ENCODE data around the gene CHRDL2. TPM values are rescaled to one million over a fixed set of nuclear protein-coding genes. Genes with fewer than 3 reads are reported as not detected.
"Not testable (repeated sequence)": the region's sequence is repeated elsewhere in the genome, so short reads cannot be mapped to it uniquely, and the experiment has no call there.

CHRDL2 gene
- total RNA-seq, 1 experiment from 2014 or later, result not detected

DNA sequence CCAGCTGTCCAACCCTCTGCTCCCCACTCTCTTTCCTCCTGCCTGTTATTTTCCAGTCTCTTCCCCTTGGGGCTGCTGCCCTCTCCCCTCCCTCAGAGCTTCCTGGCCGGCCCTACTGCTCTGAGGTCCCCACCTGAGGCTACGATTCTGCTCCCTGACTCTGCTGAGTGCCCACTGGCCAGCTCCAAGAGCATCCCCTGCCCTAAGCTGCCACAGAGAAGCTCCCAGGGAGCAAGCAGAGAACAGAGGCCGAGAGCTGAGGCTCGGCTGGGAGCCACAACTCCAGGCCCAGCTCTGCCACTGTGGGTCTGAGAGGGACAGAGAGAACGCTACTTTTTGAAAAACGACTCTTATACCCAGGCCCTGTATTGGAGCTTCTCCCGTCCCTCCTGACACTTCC, 61.1 kb downstream of the CHRDL2 start:
- DNase-seq (ENCODE audit: low spot score), result no peak

DNA sequence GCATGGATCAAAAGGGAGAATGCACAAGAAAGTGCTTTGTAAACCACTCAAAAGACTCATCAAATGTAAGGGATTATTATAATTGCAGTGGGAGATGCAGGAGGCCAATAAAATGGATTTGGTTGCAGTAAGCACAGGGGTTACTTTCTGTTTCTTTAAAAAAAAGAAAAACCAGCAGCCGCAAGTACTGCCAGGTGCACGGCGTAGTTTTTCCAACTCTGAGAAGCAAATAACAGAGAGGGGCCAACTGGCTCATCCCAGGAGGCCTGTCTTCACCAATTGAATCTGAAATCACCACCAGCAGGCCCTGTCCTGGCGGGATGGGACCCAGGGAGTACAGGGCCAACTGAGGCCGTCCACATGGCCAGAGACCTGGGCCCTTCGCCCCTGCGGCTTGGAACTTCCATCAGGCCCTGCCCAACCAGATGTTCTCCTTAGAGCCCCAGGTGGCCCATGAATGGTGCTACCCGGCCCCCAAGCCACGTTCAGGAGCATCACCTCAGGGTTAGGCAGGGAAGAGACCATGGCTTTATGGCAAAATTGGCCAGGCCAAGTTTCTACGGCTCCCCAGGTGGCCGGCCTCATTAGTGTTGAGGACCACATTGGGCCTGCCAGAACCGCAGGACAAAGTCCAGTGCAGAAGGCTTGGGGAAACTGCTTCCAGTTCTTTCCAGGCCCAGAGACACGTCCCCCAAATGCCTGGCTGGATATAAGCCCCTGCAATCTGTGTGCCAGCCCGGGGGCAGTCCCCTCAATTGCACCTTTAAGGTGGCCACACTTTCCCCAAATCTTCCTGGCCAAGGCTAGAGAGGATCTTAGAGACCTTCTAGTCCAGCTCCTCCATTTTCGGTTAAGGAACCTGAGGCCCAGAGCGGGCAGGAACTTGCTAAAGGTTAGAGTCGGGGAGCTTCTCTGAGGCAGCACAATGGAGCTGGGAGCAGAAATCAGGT, 61.7 kb downstream of the CHRDL2 start:
- no peak for DNase-seq (ENCODE audit: low spot score)

DNA sequence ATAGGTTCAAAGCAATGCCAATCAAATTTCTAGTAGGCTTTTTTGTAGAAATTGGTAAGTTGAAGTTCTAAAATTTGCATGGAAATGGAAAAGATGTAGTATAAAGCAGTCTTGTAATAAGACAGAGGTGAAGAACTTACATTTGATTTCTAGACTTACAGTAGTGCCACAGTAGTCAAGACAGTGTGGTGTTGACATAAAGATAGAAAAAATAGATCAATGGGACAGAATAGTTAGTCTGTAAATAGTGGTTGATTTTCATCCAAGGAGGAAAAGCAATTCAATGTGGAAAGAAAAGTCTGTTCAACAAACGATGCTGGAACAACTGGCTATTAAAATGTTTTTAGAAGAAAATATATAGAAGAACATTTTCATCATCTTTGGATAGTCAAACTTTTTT, 67.9 kb downstream of the CHRDL2 start:
- no peak for DNase-seq (ENCODE audit: low spot score)

DNA sequence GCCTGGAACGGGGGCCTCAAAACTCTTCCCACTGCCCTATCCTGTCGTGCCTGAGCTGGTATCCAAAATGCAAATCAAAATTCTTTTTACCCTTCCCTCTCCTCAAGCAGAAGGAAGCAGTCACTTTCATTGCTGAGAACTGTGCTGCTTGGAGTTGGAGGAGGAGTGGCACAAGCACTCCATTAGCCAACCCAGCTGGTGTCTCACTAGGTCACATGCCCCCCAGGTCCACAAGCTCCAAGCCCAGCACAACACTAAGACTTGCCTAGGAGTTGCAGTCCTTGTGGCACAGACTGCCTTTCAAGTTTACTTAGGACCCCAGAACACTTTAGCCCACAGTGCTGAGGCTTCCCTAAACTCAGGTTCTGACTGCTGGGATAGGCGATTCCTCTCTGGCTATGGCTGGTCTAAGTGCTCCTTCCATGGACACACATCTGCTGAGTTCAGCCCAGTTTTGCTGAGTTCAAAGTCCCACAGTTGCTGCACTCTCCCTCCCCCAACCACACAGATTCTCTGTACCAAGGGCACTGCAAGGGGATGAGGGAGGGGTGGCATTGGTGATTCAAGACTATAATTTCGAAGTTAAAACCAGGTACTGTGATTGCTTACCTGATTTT, 68.6 kb downstream of the CHRDL2 start:
- no peak for DNase-seq (ENCODE audit: low spot score)

DNA sequence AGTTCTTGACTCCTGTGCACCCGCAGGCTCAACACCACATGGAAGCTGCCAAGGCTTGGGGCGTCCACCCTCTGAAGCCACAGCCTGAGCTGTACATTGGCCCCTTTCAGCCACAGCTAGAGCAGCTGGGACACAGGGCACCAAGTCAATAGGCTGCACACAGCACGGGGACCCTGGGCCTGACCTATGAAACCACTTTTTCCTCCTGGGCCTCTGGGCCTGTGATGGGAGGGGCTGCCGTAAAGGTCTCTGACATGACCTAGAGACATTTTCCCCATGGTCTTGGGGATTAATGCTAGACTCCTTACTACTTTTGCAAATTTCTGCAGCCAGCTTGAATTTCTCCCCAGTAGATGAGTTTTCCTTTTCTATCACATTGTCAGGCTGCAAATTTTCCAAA, 72.1 kb downstream of the CHRDL2 start:
- DNase-seq (ENCODE audit: low spot score), result not testable (repeated sequence)

DNA sequence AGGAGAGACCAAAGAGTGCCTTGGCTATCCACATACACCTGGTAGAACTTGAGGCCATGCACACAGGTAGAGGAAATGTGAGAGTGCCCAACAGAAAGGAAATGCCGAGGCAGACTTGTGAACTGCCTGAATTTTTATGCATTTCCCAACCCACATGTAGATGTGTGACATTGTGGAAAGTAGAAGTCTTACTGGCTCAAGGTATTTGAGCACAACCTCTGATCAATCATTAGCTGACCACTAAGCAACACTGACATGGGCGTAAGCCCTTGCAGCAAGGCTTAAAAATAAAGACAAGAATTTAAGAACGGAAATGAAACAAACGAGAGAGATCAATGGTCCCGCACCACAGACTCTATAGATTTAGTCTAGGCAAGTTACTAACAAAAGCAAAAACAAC, 76.2 kb downstream of the CHRDL2 start:
- no peak for DNase-seq (ENCODE audit: low spot score)

DNA sequence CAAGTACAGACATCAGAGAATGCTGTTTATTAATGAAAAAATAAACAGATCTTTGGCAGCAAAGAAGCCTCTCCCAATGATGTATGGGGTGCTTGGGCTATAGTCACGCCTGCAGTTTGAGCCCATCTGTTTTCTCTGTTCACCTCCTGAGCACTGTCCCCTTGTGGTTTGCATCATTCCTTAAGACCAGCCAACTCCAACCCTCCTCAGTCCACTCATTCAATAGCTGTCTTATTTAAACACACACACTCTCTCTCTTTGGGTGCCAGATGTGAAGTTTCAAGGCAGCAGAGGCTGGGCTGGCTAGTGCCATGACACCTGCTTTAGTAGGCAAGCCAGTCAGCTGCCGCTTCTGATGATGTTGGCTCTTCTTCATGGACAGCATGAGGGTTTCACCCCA, 80.7 kb downstream of the CHRDL2 start:
- no peak for DNase-seq (ENCODE audit: low spot score)

DNA sequence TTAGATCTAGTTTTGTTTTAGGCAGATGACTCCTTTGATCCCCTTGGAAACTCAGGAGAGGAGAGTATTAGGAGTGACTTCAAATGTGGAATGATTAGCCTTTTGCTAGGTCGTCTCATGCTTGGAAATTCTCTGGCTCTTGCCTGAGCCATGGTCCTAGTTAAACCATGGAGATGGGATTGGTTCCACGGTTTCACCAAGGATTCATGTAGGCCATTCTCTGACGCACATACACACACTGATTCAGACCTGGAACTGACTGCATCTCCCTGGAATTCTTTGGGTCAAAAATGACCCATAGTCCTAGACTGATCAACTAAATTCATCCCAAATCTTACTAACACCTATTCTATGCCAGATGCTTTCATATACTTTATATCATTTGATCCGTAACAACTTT, 82.3 kb downstream of the CHRDL2 start:
- no peak for DNase-seq (ENCODE audit: low spot score)

DNA sequence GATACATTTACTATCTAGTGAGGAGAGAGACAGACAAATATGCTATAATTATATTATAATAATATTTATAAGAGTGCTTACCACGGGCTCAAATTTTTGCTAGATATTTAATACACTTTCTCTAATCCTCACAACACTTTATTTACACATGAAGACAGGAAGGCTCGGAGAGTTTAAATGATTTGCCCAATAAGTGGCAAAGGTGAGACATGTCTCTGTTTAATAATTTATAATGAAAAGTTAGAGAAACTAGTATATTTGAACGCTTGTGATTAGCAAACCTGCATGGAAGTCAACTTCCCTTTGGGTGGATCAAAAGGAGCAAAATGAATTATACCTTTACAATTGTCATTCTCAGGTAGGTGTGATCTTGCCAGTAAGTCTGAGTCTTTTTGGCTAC, 83.4 kb downstream of the CHRDL2 start:
- DNase-seq (ENCODE audit: low spot score), result no peak

DNA sequence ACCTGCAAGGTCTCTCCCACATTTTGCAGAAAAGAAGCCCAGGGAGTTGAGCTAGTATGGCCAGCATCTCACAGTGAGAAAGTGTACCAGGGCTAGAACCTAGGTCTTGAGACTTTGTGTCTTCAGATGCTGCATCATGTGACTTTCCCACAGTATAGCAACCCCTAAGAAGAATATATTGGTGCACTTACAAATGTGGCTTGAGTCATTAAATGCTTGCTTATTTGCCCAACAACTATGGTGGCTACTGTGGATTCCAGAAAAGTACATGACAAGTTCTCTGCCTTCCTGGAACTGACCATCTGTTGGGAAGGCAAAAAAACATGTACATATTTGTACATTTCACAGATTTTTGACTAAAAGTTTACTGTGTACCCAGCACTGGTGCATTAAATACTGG, 83.8 kb downstream of the CHRDL2 start:
- DNase-seq (ENCODE audit: low spot score), result no peak

DNA sequence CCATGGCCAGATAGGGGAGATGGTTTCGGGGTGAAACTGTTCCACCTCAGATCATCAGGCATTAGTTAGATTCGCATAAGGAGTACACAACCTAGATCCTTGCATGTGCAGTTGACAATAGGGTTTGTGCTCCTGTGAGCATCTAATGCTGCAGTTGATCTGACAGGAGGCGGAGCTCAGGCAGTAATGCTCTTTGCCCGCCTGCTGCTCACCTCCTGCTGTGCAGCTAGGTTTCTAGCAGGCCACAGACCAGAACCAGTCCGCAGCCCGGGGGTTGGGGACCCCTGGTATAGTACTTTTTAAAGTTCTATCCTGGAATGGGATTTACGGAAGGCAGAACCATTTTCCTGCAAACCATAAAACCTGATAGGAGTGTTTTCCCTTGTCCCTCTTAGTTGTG, 84.3 kb downstream of the CHRDL2 start:
- no peak for DNase-seq (ENCODE audit: low spot score)

Other genes starting within 250 kb of the CHRDL2 start
- 8.7 and 10.3 TPM in 2 replicates for gene LIPT2, start 237.7 kb downstream of the CHRDL2 start, total RNA-seq (2014; rRNA removed; shearing (Covaris generic))
- 18.7 and 20.3 TPM in 2 replicates for gene POLD3, start 138.8 kb downstream of the CHRDL2 start, total RNA-seq (2014; rRNA removed; shearing (Covaris generic))
- 6.0 and 8.3 TPM in 2 replicates for gene RNF169, start 17.4 kb upstream of the CHRDL2 start, total RNA-seq (2014; rRNA removed; shearing (Covaris generic))
- gene XRRA1, start 217.7 kb upstream of the CHRDL2 start, total RNA-seq (2014; rRNA removed; shearing (Covaris generic)), result 5.2 TPM in 2 replicates
- gene SPCS2, start 217.8 kb upstream of the CHRDL2 start, total RNA-seq (2014; rRNA removed; shearing (Covaris generic)), result 24.5 and 47.7 TPM in 2 replicates

Data from H4 (cell line).